Measurements from ENCODE around the gene CSTF1.

- TF ChIP-seq, protein P1, sequence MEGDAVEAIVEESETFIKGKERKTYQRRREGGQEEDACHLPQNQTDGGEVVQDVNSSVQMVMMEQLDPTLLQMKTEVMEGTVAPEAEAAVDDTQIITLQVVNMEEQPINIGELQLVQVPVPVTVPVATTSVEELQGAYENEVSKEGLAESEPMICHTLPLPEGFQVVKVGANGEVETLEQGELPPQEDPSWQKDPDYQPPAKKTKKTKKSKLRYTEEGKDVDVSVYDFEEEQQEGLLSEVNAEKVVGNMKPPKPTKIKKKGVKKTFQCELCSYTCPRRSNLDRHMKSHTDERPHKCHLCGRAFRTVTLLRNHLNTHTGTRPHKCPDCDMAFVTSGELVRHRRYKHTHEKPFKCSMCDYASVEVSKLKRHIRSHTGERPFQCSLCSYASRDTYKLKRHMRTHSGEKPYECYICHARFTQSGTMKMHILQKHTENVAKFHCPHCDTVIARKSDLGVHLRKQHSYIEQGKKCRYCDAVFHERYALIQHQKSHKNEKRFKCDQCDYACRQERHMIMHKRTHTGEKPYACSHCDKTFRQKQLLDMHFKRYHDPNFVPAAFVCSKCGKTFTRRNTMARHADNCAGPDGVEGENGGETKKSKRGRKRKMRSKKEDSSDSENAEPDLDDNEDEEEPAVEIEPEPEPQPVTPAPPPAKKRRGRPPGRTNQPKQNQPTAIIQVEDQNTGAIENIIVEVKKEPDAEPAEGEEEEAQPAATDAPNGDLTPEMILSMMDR (IDR thresholded peaks at IDR 0.05 in 8 of 11, conservative IDR thresholded peaks at IDR 0.05 in 3 of 11) = no peak
- TF ChIP-seq POLR2A (IDR thresholded peaks at IDR 0.05) (no peak), POLR2AphosphoS5 (IDR thresholded peaks at IDR 0.05) (no peak)
These were observed 6.2 kb upstream of the CSTF1 start for GRCh38 chr20:56386219-56386618.
